ENCODE measurements around the gene KCNK4.

KCNK4 gene

DNA sequence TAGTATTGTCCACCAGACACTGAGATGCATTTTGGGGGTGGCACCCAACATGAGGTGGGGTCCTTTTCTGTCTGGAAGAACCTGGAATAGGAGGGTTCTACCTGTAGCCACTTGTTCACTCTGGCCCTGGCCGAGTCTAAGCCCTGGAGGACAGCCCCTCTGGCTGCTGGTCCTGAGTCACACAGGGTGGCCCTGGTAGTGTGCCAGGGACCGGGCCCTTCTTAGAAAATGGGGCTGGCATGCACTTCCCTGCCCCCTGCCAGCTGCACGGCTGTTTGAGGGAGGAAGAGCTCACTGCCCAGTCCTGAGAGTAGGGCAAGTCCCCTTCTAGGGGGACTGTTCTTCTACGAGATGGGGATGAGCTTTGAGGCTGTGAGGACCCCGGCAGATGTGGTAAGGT lies 37.6 kb upstream of the KCNK4 start:
- DNase-seq (ENCODE audit: low spot score) = no peak
- peak overlapping the region; percentile 83 for H3K4me3 ChIP-seq
- TF ChIP-seq CTCF (IDR thresholded peaks at IDR 0.05) = no peak
- H3K27ac ChIP-seq = peak overlapping the region; percentile 26 to 80

GRCh38 chr11:64254326-64254725 lies 36.8 kb upstream of the KCNK4 start:
- Histone ChIP-seq H3K4me3 (no peak overlapping the region), H3K27ac (no peak overlapping the region)
- no peak for DNase-seq (ENCODE audit: low spot score)
- TF ChIP-seq CTCF (IDR thresholded peaks at IDR 0.05) = no peak

GRCh38 chr11:64255135-64256128 lies 35.7 kb upstream of the KCNK4 start:
- no peak for TF ChIP-seq CTCF (IDR thresholded peaks at IDR 0.05)
- DNase-seq (ENCODE audit: low spot score) = no peak

GRCh38 chr11:64256300-64256699 lies 34.8 kb upstream of the KCNK4 start:
- no peak overlapping the region for H3K27ac ChIP-seq
- no peak for DNase-seq (ENCODE audit: low spot score)
- H3K4me3 ChIP-seq = no peak overlapping the region
- TF ChIP-seq CTCF (IDR thresholded peaks at IDR 0.05) = no peak

More at GRCh38 chr11:64255135-64256128, 35.7 kb upstream of the KCNK4 start:
- H3K27ac ChIP-seq = no peak overlapping the region
- no peak overlapping the region for H3K4me3 ChIP-seq

GRCh38 chr11:64258356-64258755 lies 32.7 kb upstream of the KCNK4 start:
- Histone ChIP-seq H3K27ac (no peak overlapping the region), H3K4me3 (no peak overlapping the region)
- TF ChIP-seq CTCF (IDR thresholded peaks at IDR 0.05) = no peak
- no peak for DNase-seq (ENCODE audit: low spot score)

- no peak overlapping the region for H3K4me3 ChIP-seq
- no peak for DNase-seq (ENCODE audit: low spot score)
- TF ChIP-seq CTCF (IDR thresholded peaks at IDR 0.05) = no peak
- H3K27ac ChIP-seq = no peak overlapping the region
Measured at GRCh38 chr11:64258946-64259532, 32.1 kb upstream of the KCNK4 start.
